GM18505 (cell line): Measurements from ENCODE around the gene DMBX1.

Source experiments
- ATAC-seq: cut with Tn5 transposase; IDR thresholded peaks from one replicate; pipeline ENCODE4 v1.9.1; 2021; ENCODE audit not compliant: unreplicated experiment
- POLR2A ChIP-seq: IDR thresholded peaks from 4 replicates; pipeline ENCODE4 v1.6.1; 2011; ENCODE audit warnings: borderline replicate concordance; ENCODE audit not compliant: insufficient read depth, insufficient read length; ENCODE audit errors: extremely low read depth

DMBX1 gene

DNA sequence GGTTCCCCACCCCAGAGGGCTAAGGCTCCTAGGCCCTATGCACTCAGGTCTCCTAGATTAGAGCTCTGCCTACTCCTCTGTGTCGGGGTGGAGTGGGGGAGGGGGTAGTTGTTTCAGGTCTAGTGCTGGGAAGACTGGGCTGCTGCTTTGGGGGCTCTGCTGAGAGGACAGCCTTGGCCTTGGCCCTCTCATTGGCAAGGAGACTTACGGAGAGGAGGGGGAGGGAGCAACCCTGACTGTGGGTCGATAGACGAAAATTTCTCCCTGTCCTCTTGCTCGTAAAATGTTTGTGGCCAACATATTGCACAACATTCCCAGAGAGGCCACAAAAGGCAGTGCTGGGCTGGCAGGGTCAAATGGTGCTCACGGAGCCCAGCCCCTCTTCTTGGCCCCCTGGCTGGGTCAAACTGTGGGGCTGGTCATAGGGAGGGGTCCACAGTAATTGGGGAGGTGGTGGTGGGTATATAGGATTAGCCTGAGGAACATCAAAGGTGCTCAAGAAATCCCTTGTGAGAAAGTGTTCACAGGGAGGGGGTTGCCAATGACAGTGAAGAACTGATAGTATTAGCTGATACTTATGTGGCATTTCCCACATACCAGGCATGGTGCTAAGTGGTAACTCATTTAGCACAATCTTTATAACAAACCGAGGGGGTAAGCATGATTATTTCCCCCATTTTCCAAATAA is 8.5 kb upstream of the DMBX1 start:
- no peak for ATAC-seq

DNA sequence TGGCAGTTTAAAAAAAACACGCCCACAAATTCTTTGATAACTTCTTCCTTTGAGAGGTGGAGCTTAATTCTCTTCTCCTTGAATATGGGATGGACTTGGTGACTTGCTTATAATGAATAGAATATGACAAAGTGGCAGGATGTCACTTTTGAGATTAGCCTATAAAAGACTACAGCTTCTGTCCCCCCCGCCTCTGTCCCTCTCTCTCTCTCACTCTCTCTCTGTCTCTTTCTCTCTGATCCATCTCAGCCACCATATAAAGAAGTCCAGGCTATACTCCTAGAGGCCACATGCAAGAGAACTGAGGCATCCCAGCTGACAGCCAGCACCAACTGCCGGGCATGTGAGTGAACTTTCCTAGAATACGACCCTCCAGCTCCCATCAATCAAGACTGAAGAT is 7.7 kb upstream of the DMBX1 start:
- no peak for TF ChIP-seq POLR2A
- no peak for ATAC-seq

More for the DNA sequence above, 8.5 kb upstream of the DMBX1 start:
- no peak for TF ChIP-seq POLR2A

DNA sequence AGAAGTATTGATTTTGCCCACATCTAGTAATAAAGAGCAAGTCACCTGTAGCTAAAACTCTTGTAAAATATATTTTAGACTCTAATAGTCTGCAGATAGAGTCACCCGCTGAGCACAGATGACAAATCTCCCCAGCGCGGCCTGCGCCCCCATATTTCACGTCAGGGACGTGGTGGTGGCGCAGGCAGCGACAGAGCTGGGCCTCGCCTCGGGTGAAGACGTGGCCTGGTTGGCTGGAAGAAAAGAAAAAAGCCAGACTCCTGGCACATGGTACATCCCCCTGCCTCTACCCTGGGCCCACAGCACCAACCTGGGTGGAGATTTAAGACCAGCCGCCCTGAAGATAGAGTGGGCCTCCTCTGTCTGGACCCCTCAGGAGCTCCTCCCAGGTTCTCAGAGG is 6.0 kb upstream of the DMBX1 start:
- ATAC-seq, result no peak
- TF ChIP-seq POLR2A, result no peak

DNA sequence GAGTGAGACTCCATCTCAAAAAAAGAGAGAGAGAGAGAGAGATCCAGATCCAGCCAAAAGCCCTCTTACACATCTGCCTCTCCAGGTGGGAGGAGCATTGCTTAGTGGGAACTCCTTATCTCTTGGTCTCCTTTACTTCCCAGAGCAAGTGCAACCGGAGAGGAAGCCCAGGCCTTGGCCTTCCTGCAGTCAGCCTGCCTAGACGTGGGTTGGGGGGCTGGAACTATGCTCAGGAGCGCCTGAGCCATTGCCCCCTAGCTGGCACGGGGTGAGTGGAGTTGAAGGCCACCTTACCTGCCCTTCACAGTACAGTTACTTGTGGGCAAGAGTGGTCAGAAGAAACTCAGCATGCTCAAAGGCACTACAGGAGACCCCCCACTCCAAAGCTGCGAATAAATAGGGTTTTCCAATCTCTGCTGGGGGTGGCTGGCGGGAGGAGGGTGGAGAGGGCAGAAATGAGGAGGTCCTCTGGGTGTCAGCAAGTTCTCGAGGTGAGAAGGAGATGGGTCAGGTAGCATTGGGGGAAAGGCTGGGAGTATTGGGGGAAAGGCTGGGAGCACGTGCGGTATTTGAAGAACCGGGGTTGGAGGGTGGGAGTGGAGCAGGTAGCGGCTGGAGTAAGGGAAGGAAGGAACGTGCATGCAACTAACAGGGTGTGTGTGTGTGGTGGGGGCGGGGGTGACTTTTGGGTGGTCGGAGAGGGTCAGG is 4.7 kb upstream of the DMBX1 start:
- no peak for ATAC-seq
- no peak for TF ChIP-seq POLR2A

DNA sequence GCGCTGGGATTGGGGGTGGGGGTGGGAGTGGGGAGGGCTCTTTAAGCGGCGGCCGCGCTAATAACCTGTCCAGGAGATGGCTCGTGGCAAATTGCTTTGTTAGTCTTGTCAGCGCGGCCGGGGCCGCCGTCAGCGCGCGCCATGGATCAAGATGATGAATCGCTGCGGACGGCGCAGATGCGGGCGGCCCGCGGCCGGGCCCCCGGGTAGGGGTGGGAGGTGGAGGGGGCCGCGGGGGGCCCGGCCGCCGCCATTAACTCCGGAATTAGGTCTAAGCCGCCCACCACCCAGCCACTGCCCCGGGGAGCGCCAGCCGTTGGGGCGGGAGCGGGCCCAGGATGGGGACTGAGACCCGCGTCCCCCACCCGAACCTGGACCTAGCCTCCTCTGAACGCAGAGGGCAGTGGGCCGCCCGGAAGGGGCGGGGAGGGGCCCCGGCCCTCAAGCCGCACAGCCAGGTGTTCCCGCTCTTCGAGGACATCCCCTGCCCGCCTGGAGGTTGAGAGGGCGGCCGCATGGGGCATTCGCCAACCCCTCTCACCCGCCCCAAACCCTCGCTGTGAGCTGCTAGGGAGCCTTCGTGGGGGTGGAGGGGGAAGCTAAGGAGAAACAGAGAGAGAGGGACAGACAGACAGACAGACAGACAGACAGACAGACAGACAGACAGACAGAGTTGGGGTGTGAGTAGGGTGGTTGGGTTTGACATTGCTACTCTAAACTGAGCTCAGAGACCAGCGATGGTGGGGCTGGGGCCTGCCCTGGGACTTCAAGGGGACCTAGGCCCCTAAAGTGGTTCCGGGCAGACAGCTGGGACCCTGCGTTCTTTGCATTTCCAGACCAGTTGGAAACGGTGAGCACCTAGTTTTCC is 3.8 kb upstream of the DMBX1 start:
- TF ChIP-seq POLR2A, result no peak
- ATAC-seq, result no peak

DNA sequence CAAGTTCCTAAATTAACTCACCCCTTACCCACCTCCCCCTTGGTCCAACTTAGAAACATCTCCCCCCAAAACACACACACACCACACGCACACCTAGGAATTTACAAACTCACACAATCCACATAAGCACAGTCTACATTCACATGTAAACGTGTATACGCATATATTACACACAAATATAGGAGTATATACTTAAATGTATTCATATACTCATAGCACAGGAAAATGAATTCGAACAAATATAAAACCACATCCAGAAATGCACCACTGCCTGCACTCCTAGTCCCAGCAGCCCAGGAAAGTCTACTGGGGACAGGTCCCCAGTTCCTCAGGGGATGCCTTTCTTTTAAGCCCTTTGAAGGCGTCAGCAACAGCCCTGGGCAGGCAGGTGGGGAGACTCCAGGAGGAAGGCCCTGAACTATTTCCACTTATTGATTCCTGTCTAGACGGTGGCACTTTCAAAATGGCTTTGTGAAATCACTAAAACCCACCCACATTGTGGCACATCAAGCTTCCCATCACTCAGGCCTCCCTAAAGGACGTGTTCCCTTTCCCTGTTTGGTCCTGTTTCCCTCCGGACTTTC is 3.1 kb upstream of the DMBX1 start:
- no peak for TF ChIP-seq POLR2A
- no peak for ATAC-seq

DNA sequence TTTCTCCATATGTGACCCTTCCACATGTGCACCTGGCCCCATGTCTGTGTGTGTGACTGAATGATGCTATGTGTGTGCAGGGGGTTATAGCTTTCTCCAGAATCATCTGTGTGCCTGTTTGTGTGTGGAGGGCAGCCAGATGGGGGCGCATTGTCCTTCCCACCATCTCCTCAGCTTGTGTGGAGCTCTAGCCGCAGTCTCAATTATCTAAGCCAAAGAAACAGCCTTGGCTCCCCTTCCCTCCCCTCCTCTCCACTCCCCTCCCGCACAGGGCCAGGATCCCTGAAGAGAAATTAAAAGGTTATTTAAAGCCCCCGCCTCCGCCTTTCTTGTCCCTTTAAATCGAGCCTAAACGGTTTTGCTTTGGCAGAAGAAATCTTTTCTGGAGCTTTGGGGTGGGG is 1.8 kb upstream of the DMBX1 start:
- no peak for TF ChIP-seq POLR2A
- no peak for ATAC-seq

DNA sequence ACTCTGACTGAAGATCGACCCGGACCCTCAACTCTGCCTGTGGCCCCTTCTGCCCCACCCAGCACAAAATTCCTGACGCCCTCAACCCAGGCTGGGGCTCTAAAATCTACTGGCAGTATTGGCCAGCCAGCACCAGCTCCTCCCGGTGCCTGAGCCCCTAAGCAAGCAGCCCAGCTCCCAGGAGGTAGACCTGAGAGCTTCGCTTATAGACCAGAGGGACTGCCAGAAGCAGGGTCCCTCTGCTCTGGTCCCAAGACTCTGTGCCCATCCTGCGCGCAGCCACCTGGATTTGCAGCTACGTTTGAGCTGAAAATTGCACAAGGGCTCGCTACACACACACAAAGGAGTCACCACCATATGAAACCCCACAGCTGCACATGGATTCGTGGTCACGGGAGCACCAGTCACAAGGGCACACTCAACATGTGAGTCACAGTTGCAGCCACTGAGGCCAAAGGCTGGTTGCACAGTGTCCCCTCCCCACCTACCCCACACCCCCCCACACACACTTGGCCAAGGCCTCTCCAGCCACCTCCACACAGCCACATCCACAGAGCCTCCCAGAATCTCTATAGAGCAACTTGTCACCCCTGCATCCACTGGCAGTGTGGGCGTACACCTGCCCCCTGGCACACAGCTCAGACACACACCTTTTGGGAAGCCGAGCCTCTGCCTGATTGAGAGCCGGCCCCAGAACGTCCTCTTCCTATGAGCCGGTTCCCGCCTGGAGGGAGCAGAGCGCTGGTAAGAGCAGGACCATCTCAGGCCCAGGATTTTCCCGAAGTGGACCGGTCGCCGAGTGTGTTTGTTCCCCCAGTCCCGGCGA is 1.1 kb upstream of the DMBX1 start:
- no peak for ATAC-seq
- no peak for TF ChIP-seq POLR2A

DNA sequence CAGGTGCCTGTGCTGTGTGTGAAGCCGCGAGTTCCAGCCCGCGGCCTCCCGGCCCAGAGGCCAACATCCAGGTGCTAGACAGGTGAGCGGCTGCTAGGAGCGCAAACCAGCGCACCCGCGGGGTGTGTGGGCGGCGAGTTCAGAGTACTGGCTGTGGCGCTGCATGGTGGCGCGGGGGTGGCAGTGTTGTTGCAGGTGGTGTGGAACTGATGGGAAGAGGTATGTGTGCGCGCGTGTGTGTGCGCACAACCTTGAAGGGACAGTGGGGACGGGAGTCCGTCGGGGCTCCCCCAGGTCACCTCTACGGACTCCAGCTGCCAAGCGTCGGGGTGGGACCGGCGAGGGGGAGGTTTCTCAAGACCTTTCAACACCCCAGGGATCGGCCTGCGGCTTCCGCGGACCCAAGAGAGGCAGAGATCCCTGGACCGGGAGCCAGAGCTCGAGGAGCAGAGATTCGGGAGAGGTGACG is 433 bp upstream of the DMBX1 start:
- no peak for TF ChIP-seq POLR2A
- no peak for ATAC-seq

DNA sequence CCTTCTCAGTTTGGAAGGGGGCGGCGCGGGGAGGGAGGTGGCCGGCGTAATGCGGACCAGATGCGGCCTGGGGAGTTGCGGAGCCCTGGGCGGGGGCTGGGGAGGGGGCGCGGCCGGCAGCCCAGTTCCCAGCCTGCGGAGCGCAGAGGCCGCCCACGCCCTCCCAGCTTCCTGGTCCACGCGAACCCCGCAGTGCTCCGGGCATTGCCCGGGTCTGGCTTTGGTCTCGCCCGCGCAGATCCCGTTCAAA is 695 bp downstream of the DMBX1 start:
- no peak for TF ChIP-seq POLR2A
- no peak for ATAC-seq

DNA sequence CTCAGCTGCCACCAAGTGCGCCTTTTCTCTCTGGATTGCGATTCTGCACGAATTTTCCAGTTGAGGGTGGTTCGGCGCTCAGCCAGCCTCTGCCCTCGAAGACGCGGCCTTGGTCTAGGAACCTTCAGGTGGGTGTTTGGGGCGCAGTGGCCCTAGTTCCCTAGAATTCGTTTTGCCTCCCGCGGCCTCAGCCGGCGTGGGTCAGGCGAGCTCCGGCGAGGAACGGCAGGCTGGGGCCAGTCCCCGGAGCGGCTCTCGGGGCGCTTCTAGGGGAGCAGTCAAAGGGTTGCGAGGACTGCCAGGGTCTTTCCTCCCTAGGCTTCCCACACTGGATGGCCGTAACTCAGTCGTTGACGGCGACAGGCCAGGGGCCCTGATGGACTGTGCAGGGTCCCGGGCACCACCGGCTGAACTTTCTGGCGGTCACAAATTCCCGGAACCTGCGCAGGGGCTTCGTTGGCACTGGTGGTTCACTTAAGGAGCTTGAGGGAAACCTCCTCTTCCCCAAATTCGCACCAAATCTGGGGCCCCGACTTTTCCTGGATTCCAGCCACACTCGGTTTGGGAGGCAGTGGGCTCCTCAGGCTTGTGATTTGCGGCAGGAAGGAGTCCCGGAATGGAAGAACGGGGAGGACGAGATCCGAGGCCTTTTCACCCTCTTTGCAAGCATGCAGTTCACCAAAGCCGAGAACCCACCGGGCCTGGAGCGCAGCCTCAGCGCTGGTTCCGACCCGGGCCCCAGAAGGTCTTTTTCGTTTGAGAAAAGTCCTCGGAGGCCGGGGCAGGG is 1.2 kb downstream of the DMBX1 start:
- no peak for ATAC-seq
- no peak for TF ChIP-seq POLR2A
